ENCODE data around the gene CACFD1.

Gene CACFD1

DNA sequence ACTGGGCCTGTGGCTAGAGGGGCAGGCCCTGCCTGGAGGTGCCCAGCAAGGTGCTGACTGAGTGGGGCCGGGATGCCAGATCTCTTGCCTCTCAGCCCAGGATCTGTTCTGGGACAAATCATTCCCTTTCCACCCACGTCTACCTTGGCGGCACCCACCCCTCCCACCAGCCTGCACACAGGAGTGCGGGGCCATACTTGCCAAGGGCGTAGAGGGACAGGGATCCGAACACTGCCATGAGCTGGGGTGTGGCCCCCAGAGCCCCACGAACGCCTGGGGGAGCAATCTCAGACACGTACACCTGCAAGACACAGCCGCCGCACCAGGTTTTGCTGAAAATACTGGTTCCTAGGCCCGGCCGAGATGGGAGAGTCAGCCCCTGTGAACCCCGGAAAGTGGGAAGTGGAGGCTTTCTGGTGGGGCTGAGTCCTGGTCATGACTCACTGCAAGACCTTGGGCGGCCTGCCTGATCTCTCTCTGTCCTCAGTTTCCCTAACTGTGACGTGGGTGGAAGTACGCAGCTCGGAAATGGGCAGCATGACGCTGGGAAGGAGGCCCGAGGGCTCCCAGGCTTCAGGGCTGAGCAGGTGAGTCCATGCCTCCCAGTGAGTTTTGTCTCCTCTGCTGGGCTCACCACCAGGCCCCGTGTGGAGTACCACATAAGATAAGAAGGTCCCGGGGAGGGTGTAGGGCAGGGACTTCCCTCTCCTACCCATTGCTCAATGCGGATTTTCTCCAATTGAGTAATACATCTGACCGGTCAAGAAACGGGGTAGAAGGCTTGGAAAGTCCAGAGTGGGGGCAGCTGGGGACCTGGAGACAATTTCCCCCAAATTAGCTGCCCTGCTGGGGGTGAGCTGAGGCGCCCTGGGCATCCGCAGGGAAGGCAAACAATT, 16.5 kb downstream of the CACFD1 start:
- no peak for TF ChIP-seq GATA2 (IDR thresholded peaks at IDR 0.05; ENCODE audit: low read depth, low read length)
- TF ChIP-seq GATA3 (IDR thresholded peaks at IDR 0.05; ENCODE audit: low read depth, low read length), result no peak

DNA sequence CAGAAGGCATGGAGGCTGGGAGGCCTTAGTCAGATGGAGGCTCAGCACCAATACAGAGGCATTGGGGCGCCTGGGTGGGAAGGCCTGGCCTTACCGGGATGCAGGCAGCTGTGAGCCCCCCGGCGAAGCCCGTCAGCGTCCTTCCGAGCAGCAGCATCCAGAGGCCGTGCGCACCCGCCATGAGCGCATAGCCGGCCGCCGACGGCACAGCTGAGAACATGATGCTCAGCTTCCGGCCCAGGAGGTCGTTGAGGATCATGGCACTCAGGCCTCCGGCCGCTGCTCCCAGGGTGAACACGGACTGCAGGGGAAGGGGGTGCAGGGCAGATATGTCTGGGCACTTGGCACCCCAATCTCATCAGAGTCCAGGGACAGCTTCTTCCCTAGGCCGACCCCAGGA, 17.2 kb downstream of the CACFD1 start:
- TF ChIP-seq GATA2 (IDR thresholded peaks at IDR 0.05; ENCODE audit: low read depth, low read length) (no peak), GATA3 (IDR thresholded peaks at IDR 0.05; ENCODE audit: low read depth, low read length) (no peak)

DNA sequence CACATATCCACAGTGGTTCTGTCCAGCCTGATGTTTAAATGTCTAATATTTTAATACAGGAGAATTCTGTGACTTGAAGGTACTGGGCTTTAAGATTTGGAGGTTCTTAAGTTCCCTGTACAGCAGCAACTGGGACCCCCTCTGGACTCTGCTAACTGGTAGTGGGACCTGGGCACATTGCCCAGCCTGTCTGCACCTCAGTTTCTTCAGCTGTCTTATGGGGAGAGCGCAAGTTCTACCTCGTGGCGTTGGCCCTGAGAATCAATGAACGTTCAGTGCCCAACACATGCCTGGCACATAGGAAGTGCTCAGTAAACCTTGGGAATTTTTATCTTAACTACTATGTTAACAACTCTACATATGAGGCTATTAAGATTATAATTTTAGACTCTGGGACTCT, 17.7 kb downstream of the CACFD1 start:
- TF ChIP-seq GATA2 (IDR thresholded peaks at IDR 0.05; ENCODE audit: low read depth, low read length) (no peak), GATA3 (IDR thresholded peaks at IDR 0.05; ENCODE audit: low read depth, low read length) (no peak)

DNA sequence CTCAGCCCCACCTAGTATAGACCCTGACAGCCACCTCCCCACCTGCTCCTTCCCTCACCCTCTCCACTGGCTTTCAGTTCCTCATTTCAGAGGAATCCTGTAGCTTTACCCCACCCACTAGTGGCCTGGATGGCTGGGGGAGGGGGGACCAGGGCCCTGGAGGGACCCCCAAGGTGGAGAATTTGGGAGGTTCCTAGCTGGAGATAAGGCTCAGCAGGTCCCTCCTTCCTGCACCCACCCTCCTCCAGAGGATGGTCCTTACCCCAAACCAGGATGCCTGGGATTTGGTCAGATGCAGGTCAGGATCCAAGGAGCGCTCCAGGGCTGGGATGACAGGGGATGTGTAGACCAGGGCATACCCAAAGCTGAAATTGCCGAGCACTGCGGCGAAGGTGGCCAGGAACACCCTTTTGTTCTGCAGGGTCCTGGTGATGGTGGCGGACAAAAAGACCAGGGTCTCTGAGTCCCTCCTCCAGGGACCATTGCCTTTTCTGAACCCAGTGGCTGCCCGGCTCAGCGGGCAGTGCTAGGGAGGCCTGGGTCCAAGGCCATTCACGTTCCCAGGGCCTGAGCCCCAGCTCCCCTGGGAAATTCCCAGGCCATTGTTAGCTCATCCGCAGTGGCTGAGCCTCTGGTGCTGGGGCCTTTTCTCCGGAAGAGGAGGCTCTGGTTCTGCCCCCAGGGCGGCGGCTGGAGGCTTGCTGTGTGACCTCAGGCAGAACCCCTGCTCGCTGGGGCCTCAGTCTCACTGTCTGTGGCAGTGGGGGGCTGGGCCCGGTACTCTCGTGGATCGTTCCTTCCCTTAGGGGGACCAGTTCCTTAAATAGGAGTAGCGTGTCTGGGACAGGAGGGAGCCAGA, 18.4 kb downstream of the CACFD1 start:
- TF ChIP-seq GATA2 (IDR thresholded peaks at IDR 0.05; ENCODE audit: low read depth, low read length), result no peak
- no peak for TF ChIP-seq GATA3 (IDR thresholded peaks at IDR 0.05; ENCODE audit: low read depth, low read length)

GRCh38 chr9:133478851-133479711, 19.3 kb downstream of the CACFD1 start, which contains the start of gene SLC2A6:
TSS of gene SLC2A6 (minus strand) at chr9:133479099. CDS start at chr9:133479059, 40 bp downstream.
- TF ChIP-seq GATA2 (IDR thresholded peaks at IDR 0.05; ENCODE audit: low read depth, low read length) (no peak), GATA3 (IDR thresholded peaks at IDR 0.05; ENCODE audit: low read depth, low read length) (no peak)

DNA sequence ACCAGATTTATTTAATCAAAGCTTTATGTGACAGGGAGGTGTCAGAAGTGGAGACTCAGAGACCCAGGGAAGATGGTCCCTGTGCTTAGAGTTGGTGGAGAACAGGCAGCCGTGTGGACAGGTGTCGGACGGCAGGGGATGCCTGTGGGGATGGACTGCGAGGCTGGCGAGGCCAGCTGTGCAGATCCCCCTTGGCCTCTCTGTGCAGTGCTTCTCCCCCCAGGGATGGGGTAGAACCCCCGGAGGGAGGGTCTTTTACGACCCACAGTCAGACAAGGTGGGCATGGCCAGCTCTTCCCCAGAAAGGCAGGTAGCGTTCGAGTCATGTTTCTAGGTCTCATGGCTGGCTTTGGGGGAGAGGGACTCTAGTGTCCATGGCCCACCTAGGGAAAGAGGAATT, 23.8 kb downstream of the CACFD1 start:
- TF ChIP-seq GATA2 (IDR thresholded peaks at IDR 0.05; ENCODE audit: low read depth, low read length) (no peak), GATA3 (IDR thresholded peaks at IDR 0.05; ENCODE audit: low read depth, low read length) (no peak)

DNA sequence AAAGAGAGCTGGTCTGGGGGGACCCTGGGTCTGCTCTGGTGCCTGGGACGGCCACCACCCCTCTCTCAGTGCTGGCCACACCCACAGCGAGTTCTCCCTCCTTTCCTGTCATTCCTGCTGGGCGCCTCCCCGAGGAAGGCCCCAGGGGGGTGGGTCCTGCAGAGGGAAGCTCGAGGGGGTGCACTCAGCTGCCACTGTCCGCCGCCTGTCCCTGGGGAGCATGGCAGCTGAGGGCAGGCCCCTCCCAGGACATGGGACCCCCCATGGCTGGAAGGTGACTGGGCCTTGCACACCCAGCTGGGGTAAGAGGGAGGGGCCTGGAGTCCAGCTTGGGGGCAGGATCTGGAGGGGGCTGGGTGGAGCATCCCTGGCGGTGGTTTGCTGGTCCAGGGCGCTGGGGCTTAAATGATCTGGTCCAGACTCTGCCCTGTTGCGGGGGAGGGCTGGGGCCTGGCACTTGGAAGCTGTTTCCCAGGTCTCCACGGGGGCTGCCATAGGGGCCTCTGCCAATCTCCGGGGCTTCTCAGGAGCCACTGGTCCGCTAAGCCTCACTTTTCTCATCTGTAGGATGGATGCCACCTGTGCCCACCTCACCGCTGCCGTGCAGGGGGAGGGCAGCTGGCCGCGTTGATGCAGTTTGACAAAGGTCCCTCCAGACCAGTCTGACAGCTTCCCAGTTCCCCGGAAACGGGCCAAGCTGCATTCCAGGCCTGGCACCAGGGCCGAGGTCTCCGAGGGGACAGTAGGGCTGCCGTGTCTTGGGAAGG, 25.1 kb downstream of the CACFD1 start:
- TF ChIP-seq GATA3 (IDR thresholded peaks at IDR 0.05; ENCODE audit: low read depth, low read length) (no peak), GATA2 (IDR thresholded peaks at IDR 0.05; ENCODE audit: low read depth, low read length) (no peak)

- TF ChIP-seq GATA2 (IDR thresholded peaks at IDR 0.05; ENCODE audit: low read depth, low read length), result no peak
Measured at GRCh38 chr9:133485531-133486260, 25.9 kb downstream of the CACFD1 start.

GRCh38 chr9:133487331-133487725, 27.6 kb downstream of the CACFD1 start:
- TF ChIP-seq GATA3 (IDR thresholded peaks at IDR 0.05; ENCODE audit: low read depth, low read length), result no peak
- no peak for TF ChIP-seq GATA2 (IDR thresholded peaks at IDR 0.05; ENCODE audit: low read depth, low read length)

DNA sequence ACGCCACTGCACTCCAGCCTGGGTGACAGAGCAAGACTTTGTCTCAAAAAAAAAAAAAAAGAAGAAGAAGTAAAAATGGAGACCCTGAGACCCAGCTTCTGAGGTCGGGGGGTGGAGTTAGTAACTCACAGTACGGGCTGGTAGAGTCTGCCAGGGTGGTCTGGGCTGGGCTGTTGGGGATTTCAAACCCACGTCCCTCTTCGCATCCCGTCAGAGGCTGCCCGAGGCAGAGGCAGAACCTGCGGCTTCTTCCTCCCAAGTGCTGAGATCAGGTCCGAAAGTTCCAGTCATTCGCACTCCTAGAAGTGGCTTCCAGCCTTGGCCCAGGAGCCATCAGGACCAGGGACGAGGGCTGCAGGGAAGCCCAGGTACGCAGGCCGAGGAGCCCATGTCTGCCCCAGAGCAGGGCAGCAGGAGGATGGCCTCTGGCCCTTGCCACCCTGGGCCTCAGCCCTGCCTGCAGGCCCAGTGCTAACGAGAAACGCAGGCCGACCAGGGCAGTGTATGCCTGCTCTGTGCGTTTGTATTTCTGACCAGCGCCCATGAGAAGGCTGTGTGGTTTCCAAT, 29.0 kb downstream of the CACFD1 start:
- TF ChIP-seq GATA2 (IDR thresholded peaks at IDR 0.05; ENCODE audit: low read depth, low read length) (no peak), GATA3 (IDR thresholded peaks at IDR 0.05; ENCODE audit: low read depth, low read length) (no peak)

GRCh38 chr9:133489253-133490190, 29.7 kb downstream of the CACFD1 start:
- TF ChIP-seq GATA3 (IDR thresholded peaks at IDR 0.05; ENCODE audit: low read depth, low read length), result no peak
- TF ChIP-seq GATA2 (IDR thresholded peaks at IDR 0.05; ENCODE audit: low read depth, low read length), result no peak

All from SH-SY5Y (cell line).